ENCODE data around the gene NKD2.
"Not testable (repeated sequence)": the region's sequence is repeated elsewhere in the genome, so short reads cannot be mapped to it uniquely, and the experiment has no call there.

The NKD2 gene

GRCh38 chr5:979100-979817, 29.3 kb upstream of the NKD2 start:
- no peak for DNase-seq

- DNase-seq = no peak
Measured at GRCh38 chr5:980001-980588, 28.5 kb upstream of the NKD2 start.

- no peak for DNase-seq
Measured at GRCh38 chr5:980966-981365, 27.6 kb upstream of the NKD2 start.

- DNase-seq = no peak
Measured at GRCh38 chr5:981456-981855, 27.1 kb upstream of the NKD2 start.

- no peak for DNase-seq
Measured at GRCh38 chr5:982377-983237, 26.0 kb upstream of the NKD2 start.

- DNase-seq = no peak
Measured at GRCh38 chr5:983238-983524, 25.4 kb upstream of the NKD2 start.

- DNase-seq = no peak
Measured at GRCh38 chr5:983568-983967, 25.0 kb upstream of the NKD2 start.

- DNase-seq = no peak
Measured at GRCh38 chr5:984774-985173, 23.8 kb upstream of the NKD2 start.

- DNase-seq = no peak
Measured at GRCh38 chr5:987761-988160, 20.8 kb upstream of the NKD2 start.

GRCh38 chr5:988322-988721, 20.3 kb upstream of the NKD2 start:
- DNase-seq = no peak

- DNase-seq = no peak
Measured at GRCh38 chr5:989961-990530, 18.6 kb upstream of the NKD2 start.

GRCh38 chr5:991472-992267, 16.9 kb upstream of the NKD2 start:
- no peak for DNase-seq

- no peak for DNase-seq
Measured at GRCh38 chr5:994272-994607, 14.4 kb upstream of the NKD2 start.

GRCh38 chr5:994821-995220, 13.8 kb upstream of the NKD2 start:
- no peak for DNase-seq

GRCh38 chr5:995318-995717, 13.3 kb upstream of the NKD2 start:
- DNase-seq = no peak

- no peak for DNase-seq
Measured at GRCh38 chr5:997001-997474, 11.6 kb upstream of the NKD2 start.

GRCh38 chr5:997711-998110, 10.9 kb upstream of the NKD2 start:
- no peak for DNase-seq

GRCh38 chr5:998246-999031, 10.2 kb upstream of the NKD2 start:
- no peak for DNase-seq

GRCh38 chr5:999032-999501, 9.5 kb upstream of the NKD2 start:
- DNase-seq = no peak

- DNase-seq = no peak
Measured at GRCh38 chr5:999724-1000123, 8.9 kb upstream of the NKD2 start.

- no peak for DNase-seq
Measured at GRCh38 chr5:1000329-1000728, 8.3 kb upstream of the NKD2 start.

GRCh38 chr5:1000831-1001230, 7.8 kb upstream of the NKD2 start:
- not testable (repeated sequence) for DNase-seq

Measured in NK-92 treated with Interleukin-12 subunit alpha and Interleukin-12 subunit beta, amount 100 ng/mL, for 24 hours (cell line).